ENCODE results near the gene CD248. TPM values are rescaled to one million over a fixed set of nuclear protein-coding genes. Genes with fewer than 3 reads are reported as not detected.

The CD248 gene
- total RNA-seq, 2 donors from 2014 or later = 0.33 to 0.40 TPM

DNA sequence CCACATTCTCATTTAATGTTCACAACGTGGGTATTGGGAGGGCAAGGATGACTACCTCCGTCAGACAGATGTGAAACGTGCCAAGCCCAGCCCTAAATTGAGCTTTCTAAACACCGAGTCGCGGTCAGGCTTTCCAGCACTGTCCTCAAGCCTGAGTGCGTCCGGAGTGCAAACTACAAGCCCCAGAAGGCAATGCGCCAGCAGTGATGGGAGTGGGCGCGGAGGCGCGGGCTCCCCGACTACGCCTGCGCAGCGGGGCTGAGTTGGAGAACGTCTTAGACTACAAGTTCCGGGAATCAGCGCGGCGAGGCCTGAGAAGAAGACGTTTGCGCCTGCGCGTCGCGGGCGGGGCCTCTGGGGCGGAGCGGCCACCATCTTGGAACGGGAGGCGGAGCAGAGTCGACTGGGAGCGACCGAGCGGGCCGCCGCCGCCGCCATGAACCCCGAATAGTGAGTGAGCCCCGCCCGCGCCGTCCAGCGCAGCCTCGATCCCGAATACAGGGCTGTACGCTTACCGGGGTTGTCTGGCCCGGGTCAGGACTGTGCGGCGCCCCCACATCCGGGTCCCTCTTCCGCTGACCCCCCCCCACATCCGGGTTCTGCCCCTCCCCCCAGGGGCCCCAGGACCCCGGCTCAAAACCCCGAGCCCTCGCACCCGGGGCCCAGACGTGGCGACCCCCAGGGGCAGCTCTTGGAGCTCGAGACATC is 48.4 kb downstream of the CD248 start, which contains the start of gene RAB1B:
Gene RAB1B (plus strand): TSS at position 396 of the 708 bp plus-strand sequence. CDS start 41 bp downstream, at position 437.
- no peaks in the 10 kb centered on the region for H3K4me1 ChIP-seq (ENCODE audit: control insufficient read depth, insufficient read depth, low read length)
- Mint-ChIP-seq H3K27me3 (ENCODE audit: insufficient read depth) (no peaks in the 10 kb centered on the region), H3K4me1 (peaks cover 13% of the 10 kb centered on the region), H3K9me3 (no peaks in the 10 kb centered on the region), H3K4me3 (peak within 1 kb of the TSS; percentile 79), H3K27ac (peak within 1 kb of the TSS; percentile 97), H3K36me3 (ENCODE audit: low read depth) (peaks cover 40% of the 10 kb centered on the region)
- peak; percentile 100 for DNase-seq
- TF ChIP-seq, protein P1, sequence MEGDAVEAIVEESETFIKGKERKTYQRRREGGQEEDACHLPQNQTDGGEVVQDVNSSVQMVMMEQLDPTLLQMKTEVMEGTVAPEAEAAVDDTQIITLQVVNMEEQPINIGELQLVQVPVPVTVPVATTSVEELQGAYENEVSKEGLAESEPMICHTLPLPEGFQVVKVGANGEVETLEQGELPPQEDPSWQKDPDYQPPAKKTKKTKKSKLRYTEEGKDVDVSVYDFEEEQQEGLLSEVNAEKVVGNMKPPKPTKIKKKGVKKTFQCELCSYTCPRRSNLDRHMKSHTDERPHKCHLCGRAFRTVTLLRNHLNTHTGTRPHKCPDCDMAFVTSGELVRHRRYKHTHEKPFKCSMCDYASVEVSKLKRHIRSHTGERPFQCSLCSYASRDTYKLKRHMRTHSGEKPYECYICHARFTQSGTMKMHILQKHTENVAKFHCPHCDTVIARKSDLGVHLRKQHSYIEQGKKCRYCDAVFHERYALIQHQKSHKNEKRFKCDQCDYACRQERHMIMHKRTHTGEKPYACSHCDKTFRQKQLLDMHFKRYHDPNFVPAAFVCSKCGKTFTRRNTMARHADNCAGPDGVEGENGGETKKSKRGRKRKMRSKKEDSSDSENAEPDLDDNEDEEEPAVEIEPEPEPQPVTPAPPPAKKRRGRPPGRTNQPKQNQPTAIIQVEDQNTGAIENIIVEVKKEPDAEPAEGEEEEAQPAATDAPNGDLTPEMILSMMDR (conservative IDR thresholded peaks at IDR 0.05) = no peak
- H3K9ac ChIP-seq (ENCODE audit: extremely low read depth, low read length, poor library complexity, severe bottlenecking) = peak within 1 kb of the TSS; percentile 79
- peak within 1 kb of the TSS; percentile 89 for H3K27ac ChIP-seq (ENCODE audit: low read depth, low read length)
- H3K27me3 ChIP-seq (ENCODE audit: control insufficient read depth, insufficient read depth, low read length, poor library complexity, severe bottlenecking) = no peaks in the 10 kb centered on the region
- peaks cover 49% of the 10 kb centered on the region for H3K36me3 ChIP-seq (ENCODE audit: control insufficient read depth, insufficient read depth, low read length)
- peak within 1 kb of the TSS; percentile 97 for H3K4me3 ChIP-seq (ENCODE audit: low read length)
- H3K9me3 ChIP-seq (ENCODE audit: control insufficient read depth, low read length) = no peaks in the 10 kb centered on the region
- WGBS, 2 experiments (ENCODE audit: insufficient coverage in 1 of 2, insufficient read length in 1 of 2) = 0% methylated on average over 29 to 64 of the region's 64 CpGs

DNA sequence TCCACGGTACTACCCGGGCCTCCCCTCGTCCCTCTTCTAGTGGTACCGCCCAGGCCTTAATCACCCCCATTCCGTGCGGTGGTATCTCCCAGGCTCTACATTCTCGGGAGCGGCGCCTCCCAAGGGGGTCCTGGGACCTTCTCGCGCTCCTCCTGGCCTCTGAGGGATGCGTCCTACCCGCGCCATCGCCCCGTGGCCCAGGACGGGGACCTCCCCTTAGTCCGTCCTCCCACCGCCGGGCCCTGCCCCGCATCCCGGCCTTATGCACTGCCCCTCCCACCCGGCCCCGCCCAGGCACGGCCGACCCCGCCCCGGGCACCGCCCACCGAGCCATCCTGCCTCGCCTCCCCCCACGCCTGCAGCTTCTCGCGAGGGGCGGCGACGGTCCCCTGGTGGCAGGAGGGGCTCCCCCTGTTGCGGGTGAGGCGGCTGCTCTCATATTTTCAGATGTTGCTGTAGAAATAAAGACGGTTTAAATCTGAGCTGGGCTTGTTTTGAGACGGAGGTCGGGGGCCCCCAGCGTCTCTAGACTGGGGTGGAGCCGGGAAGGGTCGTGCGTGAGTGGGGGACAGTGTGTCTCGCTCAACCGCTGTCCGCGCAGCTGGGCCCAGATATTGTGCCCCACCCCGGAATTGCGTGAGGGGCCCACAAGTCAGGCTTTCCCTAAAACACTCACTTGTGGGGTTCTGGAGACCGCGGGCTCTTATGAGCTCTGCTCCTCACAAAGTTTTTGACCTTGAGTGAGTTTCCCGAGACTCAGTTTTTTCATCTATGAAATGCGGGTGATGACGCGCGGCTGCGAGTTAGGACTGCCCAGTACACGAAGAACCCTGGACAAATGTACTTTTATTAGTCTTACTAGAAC is 49.2 kb downstream of the CD248 start:
- Mint-ChIP-seq H3K27ac (peak overlapping the region; percentile 97), H3K4me3 (peak overlapping the region; percentile 79)

DNA sequence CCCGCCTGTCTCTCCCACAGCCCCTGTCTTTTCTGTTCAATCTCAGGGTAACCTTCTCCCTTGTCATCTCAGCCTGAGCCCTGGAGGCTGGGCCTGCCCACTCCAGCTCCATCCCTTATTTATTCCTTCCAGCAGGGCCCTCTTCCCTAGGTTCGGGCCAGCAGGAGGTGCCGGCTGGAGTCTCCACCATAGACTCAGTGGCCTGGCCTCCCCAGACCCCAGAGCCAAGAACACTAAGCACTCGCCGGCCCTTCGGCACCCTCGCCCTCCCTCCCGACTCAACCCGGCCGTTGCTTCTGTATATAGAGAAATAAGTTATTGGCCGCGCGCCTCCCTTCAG is 49.8 kb downstream of the CD248 start:
- no peaks in the 10 kb centered on the region for H3K4me1 ChIP-seq (ENCODE audit: control insufficient read depth, insufficient read depth, low read length)
- WGBS, 2 experiments (ENCODE audit: insufficient coverage in 1 of 2, insufficient read length in 1 of 2) = 39 to 55% methylated on average over 4 to 13 of the region's 13 CpGs
- Mint-ChIP-seq H3K27me3 (ENCODE audit: insufficient read depth) (no peaks in the 10 kb centered on the region), H3K36me3 (ENCODE audit: low read depth) (peaks cover 33% of the 10 kb centered on the region), H3K4me1 (peaks cover 13% of the 10 kb centered on the region), H3K4me3 (peak overlapping the region; percentile 79), H3K27ac (peak overlapping the region; percentile 72), H3K9me3 (no peaks in the 10 kb centered on the region)
- H3K36me3 ChIP-seq (ENCODE audit: control insufficient read depth, insufficient read depth, low read length) = peaks cover 49% of the 10 kb centered on the region
- no peaks in the 10 kb centered on the region for H3K27me3 ChIP-seq (ENCODE audit: control insufficient read depth, insufficient read depth, low read length, poor library complexity, severe bottlenecking)
- H3K4me3 ChIP-seq (ENCODE audit: low read length) = no peak overlapping the region
- no peak overlapping the region for H3K27ac ChIP-seq (ENCODE audit: low read depth, low read length)
- H3K9ac ChIP-seq (ENCODE audit: extremely low read depth, low read length, poor library complexity, severe bottlenecking) = no peak overlapping the region
- H3K9me3 ChIP-seq (ENCODE audit: control insufficient read depth, low read length) = no peaks in the 10 kb centered on the region
- TF ChIP-seq, protein P1 (conservative IDR thresholded peaks at IDR 0.05) = peak; percentile 32
- no peak for DNase-seq

More for the DNA sequence above, 49.2 kb downstream of the CD248 start:
- Mint-ChIP-seq H3K4me1 (peaks cover 13% of the 10 kb centered on the region), H3K9me3 (no peaks in the 10 kb centered on the region), H3K27me3 (ENCODE audit: insufficient read depth) (no peaks in the 10 kb centered on the region), H3K36me3 (ENCODE audit: low read depth) (peaks cover 35% of the 10 kb centered on the region)
- TF ChIP-seq, protein P1 (conservative IDR thresholded peaks at IDR 0.05) = peak; percentile 24
- Histone ChIP-seq H3K4me3 (ENCODE audit: low read length) (peak overlapping the region; percentile 97), H3K9me3 (ENCODE audit: control insufficient read depth, low read length) (no peaks in the 10 kb centered on the region), H3K27ac (ENCODE audit: low read depth, low read length) (peak overlapping the region; percentile 67), H3K36me3 (ENCODE audit: control insufficient read depth, insufficient read depth, low read length) (peaks cover 49% of the 10 kb centered on the region), H3K4me1 (ENCODE audit: control insufficient read depth, insufficient read depth, low read length) (no peaks in the 10 kb centered on the region), H3K27me3 (ENCODE audit: control insufficient read depth, insufficient read depth, low read length, poor library complexity, severe bottlenecking) (no peaks in the 10 kb centered on the region), H3K9ac (ENCODE audit: extremely low read depth, low read length, poor library complexity, severe bottlenecking) (peak overlapping the region; percentile 26)
- 4 to 5% methylated on average over 48 to 60 of the region's 61 CpGs for WGBS, 2 experiments (ENCODE audit: insufficient coverage in 1 of 2, insufficient read length in 1 of 2)
- DNase-seq = peak; percentile 96

Measured in endodermal cell (in vitro differentiated cells).